ENCODE results near the gene PSMD12. TPM values are rescaled to one million over a fixed set of nuclear protein-coding genes. Genes with fewer than 3 reads are reported as not detected.

PSMD12 gene
- polyA plus RNA-seq, 1 of the 3 experiments (the other 2 are of a cell fraction), result 31.4 TPM

GRCh38 chr17:67349420-67349819 lies 17.0 kb downstream of the PSMD12 start:
- peaks cover 9% of the 10 kb centered on the region for H3F3A ChIP-seq (replicated peaks; ENCODE audit: insufficient read depth)
- peaks cover 3% of the 10 kb centered on the region; the same call in 1 of the 2 replicates for H4K20me1 ChIP-seq (ENCODE audit: insufficient read depth)
- no peak overlapping the region for H3K27ac ChIP-seq (ENCODE audit: low read depth in 2 of 2, low read length in 1 of 2)
- H3K79me2 ChIP-seq (ENCODE audit: insufficient read depth), result peaks cover 39% of the 10 kb centered on the region
- no peak overlapping the region for H3K4me2 ChIP-seq
- H3K9me2 ChIP-seq, result no peaks in the 10 kb centered on the region
- H3K9me3 ChIP-seq, result no peaks in the 10 kb centered on the region
- POLR2A ChIA-PET, result interaction anchor here (1.4 kb wide), 1 partner anchor 16 kb away, joined by 3 read pairs; no protein-coding TSS in a partner anchor
- H3K36me3 ChIP-seq (replicated peaks in 1 of 2; ENCODE audit: control insufficient read depth in 1 of 2, insufficient read depth in 2 of 2, low read length in 1 of 2), result peaks cover 69 to 96% of the 10 kb centered on the region in 2 experiments
- H3K9ac ChIP-seq, result no peak overlapping the region
- TF ChIP-seq GABPA (IDR thresholded peaks at IDR 0.05; ENCODE audit: low read depth), result no peak
- DNase-seq, result no peak
- H3K27me3 ChIP-seq (ENCODE audit: insufficient read depth), result no peaks in the 10 kb centered on the region
- no peaks in the 10 kb centered on the region; a peak in 1 of 4 replicates for H3K4me1 ChIP-seq (ENCODE audit: control insufficient read depth in 1 of 2, insufficient read depth in 2 of 2, low read depth in 1 of 2, low read length in 1 of 2)
- 96% methylated on average over 1 of the region's 1 CpG for WGBS (ENCODE audit: low lambda C conversion rate)
- no peak overlapping the region for H3K4me3 ChIP-seq (ENCODE audit: low read depth in 2 of 2, low read length in 1 of 2)
- CTCF ChIA-PET, result interaction anchor here (1.3 to 1.4 kb wide), 2 partner anchors 14 to 26 kb away, joined by 4 to 5 read pairs; no protein-coding TSS in a partner anchor
- H2AFZ ChIP-seq (ENCODE audit: low read depth), result no peak overlapping the region

DNA sequence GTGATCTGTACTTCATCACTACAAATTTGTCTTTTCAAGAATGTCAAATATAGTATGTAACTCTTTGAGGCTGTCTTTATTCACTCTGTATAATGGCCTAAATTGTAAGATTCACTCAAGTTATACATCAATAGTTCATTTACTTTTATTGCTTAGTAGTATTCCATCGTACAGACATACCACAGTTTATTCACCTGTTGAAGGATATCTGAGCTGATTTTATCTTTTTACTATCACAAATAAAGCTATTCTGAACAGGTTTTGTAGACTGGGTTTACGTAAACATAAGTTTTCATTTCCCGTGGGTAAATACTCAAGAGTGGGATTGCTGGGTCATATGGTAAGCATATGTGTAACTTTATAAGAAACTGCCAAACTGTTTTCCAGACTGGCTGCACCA lies 18.6 kb downstream of the PSMD12 start:
- 96% methylated on average over 3 of the region's 3 CpGs for WGBS (ENCODE audit: low lambda C conversion rate)
- Histone ChIP-seq H3K27me3 (ENCODE audit: insufficient read depth) (no peaks in the 10 kb centered on the region), H3K9me2 (no peaks in the 10 kb centered on the region), H3K9ac (no peak overlapping the region), H3K4me1 (ENCODE audit: control insufficient read depth in 1 of 2, insufficient read depth in 2 of 2, low read depth in 1 of 2, low read length in 1 of 2) (no peaks in the 10 kb centered on the region; a peak in 1 of 4 replicates), H3K9me3 (no peaks in the 10 kb centered on the region), H2AFZ (ENCODE audit: low read depth) (no peak overlapping the region), H3K4me3 (ENCODE audit: low read depth in 2 of 2, low read length in 1 of 2) (no peak overlapping the region), H3K79me2 (ENCODE audit: insufficient read depth) (peaks cover 23% of the 10 kb centered on the region), H4K20me1 (ENCODE audit: insufficient read depth) (peaks cover 3% of the 10 kb centered on the region; the same call in 1 of the 2 replicates), H3K36me3 (replicated peaks in 1 of 2; ENCODE audit: control insufficient read depth in 1 of 2, insufficient read depth in 2 of 2, low read length in 1 of 2) (peaks cover 71 to 96% of the 10 kb centered on the region in 2 experiments), H3K4me2 (no peak overlapping the region), H3K27ac (ENCODE audit: low read depth in 2 of 2, low read length in 1 of 2) (no peak overlapping the region), H3F3A (replicated peaks; ENCODE audit: insufficient read depth) (peaks cover 15% of the 10 kb centered on the region)
- DNase-seq, result no peak
- no peak for TF ChIP-seq GABPA (IDR thresholded peaks at IDR 0.05; ENCODE audit: low read depth)
- TF ChIP-seq CTCF (IDR thresholded peaks at IDR 0.05), result no peak
- no peak for TF ChIP-seq TCF12 (IDR thresholded peaks at IDR 0.05)
- TF ChIP-seq TAF1 (IDR thresholded peaks at IDR 0.05; ENCODE audit: borderline replicate concordance, low read depth, low read length), result no peak
- no peak for TF ChIP-seq USF2 (IDR thresholded peaks at IDR 0.05; ENCODE audit: borderline replicate concordance, low read depth, low read length)
- TF ChIP-seq, protein P1, sequence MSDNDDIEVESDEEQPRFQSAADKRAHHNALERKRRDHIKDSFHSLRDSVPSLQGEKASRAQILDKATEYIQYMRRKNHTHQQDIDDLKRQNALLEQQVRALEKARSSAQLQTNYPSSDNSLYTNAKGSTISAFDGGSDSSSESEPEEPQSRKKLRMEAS (IDR thresholded peaks at IDR 0.05; ENCODE audit: low read depth), result no peak
- no peak for TF ChIP-seq EZH2phosphoT487 (IDR thresholded peaks at IDR 0.05; ENCODE audit: borderline replicate concordance, low read depth)
- no peak for TF ChIP-seq MXI1 (IDR thresholded peaks at IDR 0.05; ENCODE audit: low read depth, low read length)
- TF ChIP-seq RXRA (IDR thresholded peaks at IDR 0.05; ENCODE audit: borderline replicate concordance, low read depth), result no peak
- CTCF ChIA-PET, result interaction anchor here (0.8 to 1.6 kb wide), 4 partner anchors 12 to 103 kb away, joined by 3 to 6 read pairs (median 3); partner anchors contain the start of gene HELZ
- POLR2A ChIA-PET, result no interaction called here

Data from SK-N-SH (cell line).